Esophagus muscularis mucosa (tissue), 4 donors: Measurements from ENCODE around the gene MACROH2A1. TPM values are rescaled to one million over a fixed set of nuclear protein-coding genes. Genes with fewer than 3 reads are reported as not detected.
A peak's percentile ranks its signal among the peaks of the same experiment; 100 is the strongest.

Experiments
- DNase-seq: peaks from one replicate; pipeline ENCODE4 v3.0.0-alpha.2; 2017; ENCODE audit errors: extremely low spot score
- H3K27ac ChIP-seq, 4 donors: fragments of 200-600 bp; sonication (generic); replicated peaks in 1 of 4; 1 replicate in 3 of 4; 2 replicates in 1 of 4; pipeline ENCODE4 v1.5.1; 2016 to 2019; ENCODE audit warnings: mild to moderate bottlenecking in 1 of 4
- H3K27me3 ChIP-seq, 4 donors: fragments of 200-600 bp; sonication (generic); one replicate each; pipeline versions ENCODE4 v1.5.1 to v1.6.0; 2016 to 2019
- H3K36me3 ChIP-seq, 4 donors: fragments of 200-600 bp; sonication (generic); one replicate each; pipeline ENCODE4 v1.5.1; 2016 to 2019
- H3K4me1 ChIP-seq, 4 donors: fragments of 200-600 bp; sonication (generic); one replicate each; pipeline ENCODE4 v1.5.1; 2016 to 2019
- H3K4me3 ChIP-seq, 4 donors: fragments of 200-600 bp; sonication (generic); 1 replicate in 2 of 4; 2 replicates in 2 of 4; pipeline ENCODE4 v1.5.1; 2016 to 2019; ENCODE audit warnings: mild to moderate bottlenecking in 4 of 4, moderate library complexity in 1 of 4
- H3K9me3 ChIP-seq, 4 donors: fragments of 200-600 bp; sonication (generic); 1 replicate in 3 of 4; 2 replicates in 1 of 4; pipeline ENCODE4 v1.5.1; 2016 to 2019
- EP300 ChIP-seq: sonication (generic); formaldehyde crosslinking; IDR thresholded peaks from one replicate; pipeline ENCODE4 v1.6.1; 2017; ENCODE audit warnings: antibody characterized with exemption
- POLR2A ChIP-seq: fragments of 450-650 bp; IDR thresholded peaks from one replicate; pipeline ENCODE4 v1.6.1; 2017; ENCODE audit warnings: antibody characterized with exemption, moderate library complexity, mild to moderate bottlenecking, low read depth
- POLR2AphosphoS5 ChIP-seq, 2 donors: sonication (generic); formaldehyde crosslinking; IDR thresholded peaks; one replicate each; pipeline ENCODE4 v1.6.1; 2017; ENCODE audit warnings: antibody characterized with exemption in 2 of 2
- WGBS: methylation state at CpG from one replicate; pipeline ENCODE4 v1.1.5; 2018; 5-methylcytosine and 5-hydroxymethylcytosine counted together
- intact Hi-C: fragments of 100-400 bp; cut with DNase I; formaldehyde crosslinking; loops from one replicate; pipeline ENCODE4 v1.15.1; 2023
- total RNA-seq, 4 donors: library from RNA; depleted of rRNA; stranded (reverse); fragments of >200 nt; gene quantifications; one replicate each; pipeline versions ENCODE4 v1.1.0 to v1.2.1, GENCODE V29; 2016
- TF ChIP-seq, protein P1 (sequence below), 3 experiments: fragments of 200-600 bp in 2 of 3; fragments of 450-650 bp in 1 of 3; sonication (generic) in 2 of 3; IDR thresholded peaks; one replicate each; pipeline ENCODE4 v1.5.1; 2017 to 2019; ENCODE audit warnings: antibody characterized with exemption in 3 of 3, mild to moderate bottlenecking in 2 of 3, moderate library complexity in 1 of 3

Gene MACROH2A1
- total RNA-seq, 4 donors from 2014 or later = 144 to 152 (median 149) TPM

- H3K36me3 ChIP-seq = no peaks in the 10 kb centered on the region
- WGBS = 87% methylated on average over 4 of the region's 9 CpGs
- intact Hi-C loops = no loop called here
- no peaks in the 10 kb centered on the region for H3K9me3 ChIP-seq
- H3K4me1 ChIP-seq = peaks cover 12 to 18% (median 15%) of the 10 kb centered on the region in 4 donors
- H3K27me3 ChIP-seq = peaks cover 0 to 18% (median 0%) of the 10 kb centered on the region in 4 donors
- H3K27ac ChIP-seq = no peak overlapping the region
- H3K4me3 ChIP-seq = no peak overlapping the region
- peak; percentile 87 for DNase-seq
- no peak for TF ChIP-seq POLR2A
- no peak for TF ChIP-seq POLR2AphosphoS5 (IDR thresholded peaks at IDR 0.05)
- TF ChIP-seq, protein P1, sequence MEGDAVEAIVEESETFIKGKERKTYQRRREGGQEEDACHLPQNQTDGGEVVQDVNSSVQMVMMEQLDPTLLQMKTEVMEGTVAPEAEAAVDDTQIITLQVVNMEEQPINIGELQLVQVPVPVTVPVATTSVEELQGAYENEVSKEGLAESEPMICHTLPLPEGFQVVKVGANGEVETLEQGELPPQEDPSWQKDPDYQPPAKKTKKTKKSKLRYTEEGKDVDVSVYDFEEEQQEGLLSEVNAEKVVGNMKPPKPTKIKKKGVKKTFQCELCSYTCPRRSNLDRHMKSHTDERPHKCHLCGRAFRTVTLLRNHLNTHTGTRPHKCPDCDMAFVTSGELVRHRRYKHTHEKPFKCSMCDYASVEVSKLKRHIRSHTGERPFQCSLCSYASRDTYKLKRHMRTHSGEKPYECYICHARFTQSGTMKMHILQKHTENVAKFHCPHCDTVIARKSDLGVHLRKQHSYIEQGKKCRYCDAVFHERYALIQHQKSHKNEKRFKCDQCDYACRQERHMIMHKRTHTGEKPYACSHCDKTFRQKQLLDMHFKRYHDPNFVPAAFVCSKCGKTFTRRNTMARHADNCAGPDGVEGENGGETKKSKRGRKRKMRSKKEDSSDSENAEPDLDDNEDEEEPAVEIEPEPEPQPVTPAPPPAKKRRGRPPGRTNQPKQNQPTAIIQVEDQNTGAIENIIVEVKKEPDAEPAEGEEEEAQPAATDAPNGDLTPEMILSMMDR (IDR thresholded peaks at IDR 0.05) = no peak
- TF ChIP-seq EP300 = no peak
Observed at GRCh38 chr5:135435467-135436330, 36.7 kb upstream of the MACROH2A1 start.

DNA sequence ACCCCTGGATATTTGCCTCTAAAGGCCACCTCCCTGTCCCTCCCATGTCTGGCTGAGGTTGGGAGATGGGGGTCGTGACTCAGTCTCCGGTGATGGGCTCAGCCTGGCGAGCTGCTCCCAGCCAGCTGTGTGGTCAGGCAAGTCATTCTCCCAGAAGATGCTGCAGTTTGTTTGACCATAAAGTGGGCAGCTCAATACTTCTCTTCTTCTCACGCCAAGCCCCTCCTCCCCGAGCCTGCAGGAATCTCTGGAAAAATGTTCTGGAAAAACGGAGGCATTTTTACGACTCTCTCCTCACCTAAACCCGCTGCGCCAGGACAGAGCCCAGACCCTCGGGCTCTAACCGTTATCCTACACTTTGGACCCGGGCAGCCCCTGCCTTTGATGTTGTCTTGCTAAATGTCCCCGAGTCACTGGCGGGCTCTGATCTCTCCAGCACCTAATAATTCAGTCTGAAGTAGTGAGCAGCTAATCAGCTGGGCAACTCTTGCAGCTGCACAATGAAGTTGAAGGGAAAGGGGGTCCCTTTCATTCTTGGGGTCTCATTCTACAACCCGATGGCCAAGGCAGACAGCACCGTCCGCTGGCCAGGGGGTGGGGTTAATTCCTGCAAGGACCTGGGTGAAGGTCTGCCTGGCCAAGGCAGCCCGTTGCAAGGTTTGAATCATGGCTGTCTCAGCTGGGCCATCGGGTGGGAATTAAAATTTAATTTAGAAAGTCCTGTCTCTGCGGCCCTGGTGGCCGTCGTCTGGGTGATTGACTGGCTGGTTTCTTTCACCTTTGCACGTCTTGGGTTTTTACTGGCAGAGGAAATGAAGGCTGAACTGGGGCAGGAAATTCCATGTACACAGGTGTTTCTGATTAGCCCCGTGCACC is 35.8 kb upstream of the MACROH2A1 start:
- Histone ChIP-seq H3K9me3 (no peaks in the 10 kb centered on the region), H3K27me3 (peaks cover 0 to 18% (median 0%) of the 10 kb centered on the region in 4 donors), H3K36me3 (no peaks in the 10 kb centered on the region), H3K4me3 (no peak overlapping the region), H3K27ac (no peak overlapping the region), H3K4me1 (peaks cover 12 to 23% (median 15%) of the 10 kb centered on the region in 4 donors)
- DNase-seq = peak; percentile 83
- WGBS = 73% methylated on average over 24 of the region's 24 CpGs
- TF ChIP-seq POLR2A (no peak), EP300 (no peak), POLR2AphosphoS5 (IDR thresholded peaks at IDR 0.05) (no peak)
- TF ChIP-seq, protein P1 (IDR thresholded peaks at IDR 0.05) = no peak
- intact Hi-C loops = no loop called here

DNA sequence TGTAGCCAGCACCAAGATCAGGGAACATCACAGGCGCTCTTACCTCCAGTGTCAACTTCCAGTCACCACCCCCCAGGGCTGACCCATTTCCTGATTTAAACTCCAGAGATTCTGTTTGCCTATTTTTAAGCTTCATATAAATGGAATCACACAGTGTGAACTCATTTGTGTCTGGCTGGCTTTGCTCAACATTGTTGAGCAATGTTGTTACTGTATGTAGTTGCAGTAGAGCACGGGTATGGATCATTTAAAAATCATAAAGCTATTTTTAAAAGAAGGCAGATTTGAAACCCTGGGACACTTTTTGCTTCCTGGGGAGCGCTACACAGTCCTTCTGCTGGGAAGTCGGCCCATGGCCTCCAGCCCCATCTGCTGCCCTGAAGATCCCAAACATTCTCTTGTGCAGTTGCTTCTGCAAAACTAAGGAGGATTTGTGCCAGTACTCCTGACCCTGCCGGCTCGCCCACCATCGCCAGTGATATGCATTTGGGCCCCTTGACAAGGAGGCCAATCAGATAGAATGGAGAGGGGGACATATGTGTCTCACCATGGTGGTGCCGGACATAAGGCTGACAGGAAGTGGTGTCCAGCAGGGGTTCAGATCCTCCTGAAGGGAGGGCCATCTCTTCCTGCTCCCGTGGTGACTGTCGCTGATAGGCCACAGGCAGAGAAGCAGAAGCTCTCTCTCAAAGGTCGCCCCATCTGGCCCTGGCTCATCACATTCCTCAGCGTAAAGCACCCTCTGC is 34.8 kb upstream of the MACROH2A1 start:
- H3K27ac ChIP-seq = no peak overlapping the region
- peaks cover 12 to 23% (median 15%) of the 10 kb centered on the region in 4 donors for H3K4me1 ChIP-seq
- WGBS = 70% methylated on average over 12 of the region's 12 CpGs
- DNase-seq = peak; percentile 88
- TF ChIP-seq, protein P1 (IDR thresholded peaks at IDR 0.05) = no peak
- no peak for TF ChIP-seq EP300
- H3K4me3 ChIP-seq = no peak overlapping the region
- intact Hi-C loops = no loop called here
- peaks cover 0 to 18% (median 0%) of the 10 kb centered on the region in 4 donors for H3K27me3 ChIP-seq
- H3K9me3 ChIP-seq = peaks cover 0 to 5% (median 1%) of the 10 kb centered on the region in 4 donors
- no peaks in the 10 kb centered on the region for H3K36me3 ChIP-seq

- intact Hi-C loops = no loop called here
- Histone ChIP-seq H3K4me1 (peaks cover 0 to 9% (median 3%) of the 10 kb centered on the region in 4 donors), H3K36me3 (no peaks in the 10 kb centered on the region), H3K4me3 (no peak overlapping the region), H3K27ac (no peak overlapping the region), H3K27me3 (peaks cover 0 to 18% (median 0%) of the 10 kb centered on the region in 4 donors), H3K9me3 (peaks cover 0 to 12% (median 4%) of the 10 kb centered on the region in 4 donors)
- 88% methylated on average over 4 of the region's 4 CpGs for WGBS
- no peak for DNase-seq
- TF ChIP-seq POLR2A = no peak
- TF ChIP-seq EP300 = no peak
- TF ChIP-seq POLR2AphosphoS5 (IDR thresholded peaks at IDR 0.05) = no peak
- TF ChIP-seq, protein P1 (IDR thresholded peaks at IDR 0.05) = no peak
Observed at GRCh38 chr5:135432113-135432512, 33.1 kb upstream of the MACROH2A1 start.
